Loucy (cell line): Measurements from ENCODE around the gene CCNJL.

Source experiments
- CTCF ChIP-seq: fragments of 200-600 bp; sonication (generic); conservative IDR thresholded peaks from 2 replicates; pipeline ENCODE4 v1.5.1; 2014; ENCODE audit warnings: mild to moderate bottlenecking, antibody characterized with exemption, low read length
- EZH2phosphoT487 ChIP-seq: fragments of 200-600 bp; IDR thresholded peaks from 2 replicates; pipeline ENCODE4 v1.6.1; 2018; ENCODE audit warnings: antibody characterized with exemption, mild to moderate bottlenecking, moderate library complexity, borderline replicate concordance

- no peak for TF ChIP-seq CTCF
- TF ChIP-seq EZH2phosphoT487, result no peak
Measured at GRCh38 chr5:160289356-160289651, 23.1 kb downstream of the CCNJL start.
